ENCODE measurements around the gene TNNT1.
"Not testable (repeated sequence)": the region's sequence is repeated elsewhere in the genome, so short reads cannot be mapped to it uniquely, and the experiment has no call there.

TNNT1 gene

DNA sequence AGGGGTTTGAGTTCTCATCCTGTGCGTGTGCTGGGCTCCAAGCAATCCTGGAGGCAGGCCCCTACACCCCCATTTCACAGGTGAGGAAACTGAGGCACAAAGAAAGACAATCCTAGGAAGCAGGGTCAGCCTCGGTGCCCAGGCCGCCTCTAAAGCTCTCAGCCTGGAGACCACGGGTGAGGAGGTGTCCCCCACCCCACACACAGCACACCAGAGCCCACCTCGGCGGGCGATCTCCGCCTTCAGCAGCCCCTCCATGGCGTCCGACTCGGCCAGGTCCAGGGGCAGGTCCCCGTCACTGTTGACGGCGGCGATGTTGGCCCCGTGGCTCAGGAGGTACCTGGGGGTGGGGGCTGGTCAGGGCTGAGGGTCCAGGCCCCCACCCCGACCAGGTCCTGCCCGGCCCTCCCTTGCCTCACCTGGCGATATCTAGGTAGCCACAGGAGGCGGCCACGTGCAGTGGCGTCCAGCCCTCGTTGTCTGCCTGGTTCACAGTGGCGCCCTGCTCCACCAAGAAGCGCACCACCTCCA, 36.7 kb downstream of the TNNT1 start:
- TF ChIP-seq, protein P1, sequence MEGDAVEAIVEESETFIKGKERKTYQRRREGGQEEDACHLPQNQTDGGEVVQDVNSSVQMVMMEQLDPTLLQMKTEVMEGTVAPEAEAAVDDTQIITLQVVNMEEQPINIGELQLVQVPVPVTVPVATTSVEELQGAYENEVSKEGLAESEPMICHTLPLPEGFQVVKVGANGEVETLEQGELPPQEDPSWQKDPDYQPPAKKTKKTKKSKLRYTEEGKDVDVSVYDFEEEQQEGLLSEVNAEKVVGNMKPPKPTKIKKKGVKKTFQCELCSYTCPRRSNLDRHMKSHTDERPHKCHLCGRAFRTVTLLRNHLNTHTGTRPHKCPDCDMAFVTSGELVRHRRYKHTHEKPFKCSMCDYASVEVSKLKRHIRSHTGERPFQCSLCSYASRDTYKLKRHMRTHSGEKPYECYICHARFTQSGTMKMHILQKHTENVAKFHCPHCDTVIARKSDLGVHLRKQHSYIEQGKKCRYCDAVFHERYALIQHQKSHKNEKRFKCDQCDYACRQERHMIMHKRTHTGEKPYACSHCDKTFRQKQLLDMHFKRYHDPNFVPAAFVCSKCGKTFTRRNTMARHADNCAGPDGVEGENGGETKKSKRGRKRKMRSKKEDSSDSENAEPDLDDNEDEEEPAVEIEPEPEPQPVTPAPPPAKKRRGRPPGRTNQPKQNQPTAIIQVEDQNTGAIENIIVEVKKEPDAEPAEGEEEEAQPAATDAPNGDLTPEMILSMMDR (IDR thresholded peaks at IDR 0.05) = no peak
- no peak for TF ChIP-seq ZFX (IDR thresholded peaks at IDR 0.05; ENCODE audit: borderline replicate concordance)
- no peak overlapping the region for H3K27ac ChIP-seq

GRCh38 chr19:55111238-55111831, 37.7 kb downstream of the TNNT1 start:
- TF ChIP-seq ZFX (IDR thresholded peaks at IDR 0.05; ENCODE audit: borderline replicate concordance) = no peak
- TF ChIP-seq, protein P1 (IDR thresholded peaks at IDR 0.05) = no peak
- H3K27ac ChIP-seq = no peak overlapping the region

- H3K27ac ChIP-seq = no peak overlapping the region
- TF ChIP-seq, protein P1 (IDR thresholded peaks at IDR 0.05) = no peak
- TF ChIP-seq ZFX (IDR thresholded peaks at IDR 0.05; ENCODE audit: borderline replicate concordance) = no peak
These were observed 39.3 kb downstream of the TNNT1 start for GRCh38 chr19:55109527-55110291.

DNA sequence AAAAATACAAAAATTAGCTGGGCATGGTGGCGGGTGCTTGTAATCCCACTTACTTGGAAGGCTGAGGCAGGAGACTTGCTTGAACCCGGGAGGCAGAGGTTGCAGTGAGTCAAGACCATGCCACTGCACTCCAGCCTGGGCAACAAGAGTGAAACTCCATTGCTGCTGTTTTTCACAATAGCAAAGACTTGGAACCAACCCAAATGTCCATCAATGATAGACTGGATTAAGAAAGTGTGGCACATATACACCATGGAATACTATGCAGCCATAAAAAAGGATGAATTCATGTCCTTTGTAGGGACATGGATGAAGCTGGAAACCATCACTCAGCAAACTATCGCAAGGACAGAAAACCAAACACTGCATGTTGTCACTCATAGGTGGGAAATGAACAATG, 41.8 kb downstream of the TNNT1 start:
- H3K27ac ChIP-seq = not testable (repeated sequence)

DNA sequence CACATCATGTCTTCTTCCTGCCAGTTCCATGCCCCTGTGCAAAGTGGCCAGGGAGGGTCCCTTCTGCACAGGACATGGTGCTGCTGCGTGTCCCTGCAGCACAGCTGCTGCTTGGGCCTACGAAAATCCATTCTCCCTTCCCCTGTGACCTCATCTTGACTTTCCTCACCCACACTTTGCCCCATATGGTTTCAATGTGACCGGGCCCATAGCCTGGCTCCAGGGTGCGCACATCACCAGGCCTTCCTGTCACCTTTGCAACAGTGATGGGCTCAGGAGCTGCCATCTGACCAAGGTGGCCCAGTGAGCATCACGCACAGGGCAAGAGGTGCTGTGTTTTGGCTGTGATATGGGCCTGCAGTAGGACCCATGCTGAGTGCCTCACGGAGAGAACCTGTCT, 42.4 kb downstream of the TNNT1 start:
- no peak overlapping the region for H3K27ac ChIP-seq
- no peak for TF ChIP-seq ZFX (IDR thresholded peaks at IDR 0.05; ENCODE audit: borderline replicate concordance)
- TF ChIP-seq, protein P1 (IDR thresholded peaks at IDR 0.05) = no peak

- no peak overlapping the region for H3K27ac ChIP-seq
- TF ChIP-seq ZFX (IDR thresholded peaks at IDR 0.05; ENCODE audit: borderline replicate concordance) = no peak
- TF ChIP-seq, protein P1 (IDR thresholded peaks at IDR 0.05) = no peak
These were observed 43.8 kb downstream of the TNNT1 start for GRCh38 chr19:55105237-55105636.

DNA sequence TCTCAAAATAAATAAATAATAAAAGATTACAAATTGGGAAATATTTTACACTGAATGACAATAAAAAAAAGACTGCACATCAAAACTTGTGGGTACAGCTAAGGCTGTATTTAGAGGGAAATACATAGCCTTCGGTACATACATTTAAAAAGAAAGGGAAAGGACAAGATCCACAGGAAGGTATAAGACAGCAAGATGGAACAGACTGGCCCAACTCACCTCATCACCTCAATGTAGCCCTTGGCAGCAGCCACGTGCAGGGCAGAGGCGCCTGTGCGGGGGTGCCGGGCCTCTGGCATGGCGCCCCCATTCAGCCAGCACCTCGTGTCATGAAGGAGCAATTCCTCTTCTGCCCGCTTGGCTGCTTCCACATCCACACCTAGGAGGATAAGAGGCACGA, 45.8 kb downstream of the TNNT1 start:
- no peak for TF ChIP-seq ZFX (IDR thresholded peaks at IDR 0.05; ENCODE audit: borderline replicate concordance)
- TF ChIP-seq, protein P1 (IDR thresholded peaks at IDR 0.05) = no peak
- H3K27ac ChIP-seq = no peak overlapping the region

Data from 22Rv1 (cell line).